ENCODE measurements around the gene MRPL19. TPM values are rescaled to one million over a fixed set of nuclear protein-coding genes. Genes with fewer than 3 reads are reported as not detected.

The MRPL19 gene
- total RNA-seq (2014; rRNA removed; shearing (Covaris generic)), result 88.3 and 104 TPM in 2 replicates

DNA sequence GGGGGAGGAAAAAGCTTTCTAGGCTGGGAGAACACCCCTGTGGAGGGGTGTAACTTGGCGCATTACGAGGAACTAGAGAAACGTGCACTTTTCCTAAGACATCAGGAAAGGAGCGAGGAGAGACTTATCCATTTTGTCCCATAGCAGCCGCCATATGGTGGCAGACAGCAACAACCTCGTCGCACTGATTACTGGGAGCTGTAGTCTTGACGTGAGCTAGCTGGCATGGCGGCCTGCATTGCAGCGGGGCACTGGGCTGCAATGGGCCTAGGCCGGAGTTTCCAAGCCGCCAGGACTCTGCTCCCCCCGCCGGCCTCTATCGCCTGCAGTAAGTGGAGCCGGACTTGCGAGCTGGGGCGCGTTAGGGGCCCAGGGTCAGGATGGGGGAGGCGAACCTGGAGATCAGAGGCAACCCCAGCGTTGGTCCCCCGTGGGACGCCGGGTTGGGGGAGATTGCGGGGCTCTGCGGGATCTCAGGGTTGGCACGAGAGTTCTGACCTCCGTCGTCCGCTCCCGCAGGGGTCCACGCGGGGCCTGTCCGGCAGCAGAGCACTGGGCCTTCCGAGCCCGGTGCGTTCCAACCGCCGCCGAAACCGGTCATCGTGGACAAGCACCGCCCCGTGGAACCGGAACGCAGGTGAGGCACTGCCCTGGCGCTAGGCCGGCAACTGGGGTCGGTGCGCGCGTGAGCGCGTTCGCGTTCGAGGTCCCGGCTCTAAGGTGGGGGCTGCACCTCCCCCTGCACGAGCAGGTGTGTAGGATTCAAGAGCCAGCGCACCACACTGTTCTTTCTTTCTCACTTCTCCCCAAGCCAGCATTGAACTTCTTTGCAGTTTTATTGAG, at the start of gene MRPL19:
TSS of gene MRPL19 (plus strand) at position 201 of the 843 bp plus-strand sequence. CDS start at position 226, 25 bp downstream.
- DNase-seq (ENCODE audit: low read depth), result peak; percentile 91

DNA sequence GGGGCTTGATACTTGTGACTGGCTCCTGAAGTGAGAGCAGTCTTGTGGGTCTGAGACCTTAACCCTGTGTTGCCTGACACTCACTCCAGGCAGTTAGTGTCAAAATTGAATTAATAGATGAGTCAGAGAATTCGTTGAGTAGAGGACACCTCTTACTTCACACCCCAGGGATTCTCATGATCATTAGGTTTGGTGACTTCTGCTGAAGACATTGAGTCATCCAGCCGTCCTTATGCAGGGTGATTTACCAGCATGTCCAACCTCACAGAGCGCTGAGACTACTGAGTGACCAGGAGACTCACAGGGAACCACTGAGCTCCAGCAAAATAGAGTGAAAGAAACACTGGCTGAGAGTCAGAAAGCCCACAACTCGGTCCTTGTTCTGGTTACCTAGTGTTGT, 49.8 kb upstream of the MRPL19 start:
- no peak for DNase-seq (ENCODE audit: low read depth)

- no peak for DNase-seq (ENCODE audit: low read depth)
Measured at GRCh38 chr2:75597949-75598348, 48.6 kb upstream of the MRPL19 start.

DNA sequence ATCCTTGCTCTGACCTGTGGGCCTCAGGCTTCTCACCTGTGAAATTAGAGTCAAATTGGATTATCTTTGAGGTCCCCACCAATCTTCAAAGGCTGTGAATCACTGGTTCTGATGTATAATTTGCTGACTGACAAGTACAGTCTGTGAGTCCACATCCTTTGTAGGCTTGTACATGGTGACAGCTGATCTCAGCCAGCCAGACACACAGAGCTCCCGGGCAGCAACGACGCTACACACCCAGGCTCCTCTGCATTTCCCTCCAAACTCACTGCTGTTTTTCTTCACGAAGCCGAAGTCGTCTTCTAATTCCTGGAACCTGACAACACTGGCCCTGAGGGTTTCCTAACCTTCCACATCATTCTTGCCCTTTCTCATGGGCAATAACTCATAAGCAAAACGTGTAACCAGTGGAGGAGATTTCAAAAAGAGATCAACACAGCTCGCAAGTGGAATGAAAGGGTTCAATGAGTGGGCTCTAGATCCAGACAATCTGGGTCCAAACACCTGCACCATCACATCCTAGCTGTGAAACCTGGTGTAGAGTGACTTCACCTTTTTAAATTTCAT, 47.9 kb upstream of the MRPL19 start:
- no peak for DNase-seq (ENCODE audit: low read depth)

- DNase-seq (ENCODE audit: low read depth), result no peak
Measured at GRCh38 chr2:75600461-75601011, 46.0 kb upstream of the MRPL19 start.

GRCh38 chr2:75602724-75603342, 43.8 kb upstream of the MRPL19 start:
- peak; percentile 90 for DNase-seq (ENCODE audit: low read depth)

GRCh38 chr2:75603477-75603876, 43.1 kb upstream of the MRPL19 start:
- no peak for DNase-seq (ENCODE audit: low read depth)

GRCh38 chr2:75604484-75604883, 42.1 kb upstream of the MRPL19 start:
- peak; percentile 70 for DNase-seq (ENCODE audit: low read depth)

DNA sequence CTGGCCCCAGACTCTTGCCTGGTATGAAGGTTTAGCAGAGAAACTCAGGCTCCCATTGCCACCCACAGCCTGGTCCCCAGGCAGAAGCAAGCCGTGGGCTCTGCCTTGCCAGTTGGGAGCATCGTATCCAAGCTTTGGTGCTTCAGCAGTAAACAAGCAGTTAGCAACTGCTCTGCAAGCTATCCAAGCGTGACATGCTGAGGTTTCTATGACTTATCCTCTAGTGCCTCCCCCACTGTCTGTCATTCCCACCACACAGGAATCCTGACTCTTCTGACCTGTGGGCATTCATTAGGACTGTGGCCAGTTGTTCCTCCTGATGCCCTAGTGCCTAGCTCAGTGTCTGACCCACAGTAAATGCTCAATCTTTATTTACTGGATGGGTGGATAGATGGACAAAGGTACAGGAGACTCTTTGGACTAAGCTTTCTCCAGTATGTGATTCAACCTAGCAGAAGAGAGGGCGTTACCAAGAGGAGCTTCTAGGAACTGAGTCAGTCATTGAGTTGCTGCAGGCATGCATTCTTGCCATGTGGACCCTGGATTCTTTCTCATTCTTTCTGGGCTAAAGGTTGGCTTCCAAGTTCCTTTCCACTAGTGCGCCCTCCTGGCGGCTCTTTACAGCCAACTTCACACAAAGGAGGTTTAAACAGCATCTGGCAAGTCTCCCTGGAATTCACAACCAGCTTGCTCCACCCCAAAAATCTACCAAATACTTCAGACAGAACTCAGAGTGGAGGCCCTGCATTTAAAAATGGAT, 40.6 kb upstream of the MRPL19 start:
- peak; percentile 96 for DNase-seq (ENCODE audit: low read depth)

DNA sequence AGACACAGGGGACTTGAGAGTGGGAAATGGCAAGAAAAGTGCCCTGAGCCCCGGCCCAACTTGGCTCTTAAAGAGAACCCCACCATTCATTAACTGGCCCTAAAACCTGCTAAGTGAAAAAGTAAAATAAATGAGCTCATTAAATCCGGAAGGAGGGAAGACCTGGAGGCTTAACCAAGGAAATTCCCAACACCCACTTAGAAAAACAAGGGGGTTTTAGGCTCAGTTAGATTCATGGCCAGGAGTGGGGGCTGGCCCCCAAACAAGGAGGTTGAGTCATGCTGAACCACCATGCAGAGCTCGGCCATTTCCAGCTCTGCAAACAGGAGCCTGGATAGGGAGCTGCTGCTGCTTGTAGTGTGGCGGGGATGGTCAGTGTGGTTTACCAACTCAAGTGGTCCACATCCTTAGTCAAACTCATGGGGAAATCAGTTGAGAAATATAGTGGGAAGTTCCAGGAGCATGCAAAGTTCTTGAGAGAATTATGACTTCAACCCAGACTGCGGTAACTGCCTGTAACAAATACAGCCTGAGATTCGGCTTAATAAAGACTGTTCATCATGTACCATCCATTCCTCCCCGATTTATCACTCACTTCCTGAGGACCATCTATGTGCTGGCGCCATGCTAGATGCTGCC, 39.7 kb upstream of the MRPL19 start:
- peak; percentile 98 for DNase-seq (ENCODE audit: low read depth)

- peak; percentile 48 for DNase-seq (ENCODE audit: low read depth)
Measured at GRCh38 chr2:75607400-75607798, 39.2 kb upstream of the MRPL19 start.

DNA sequence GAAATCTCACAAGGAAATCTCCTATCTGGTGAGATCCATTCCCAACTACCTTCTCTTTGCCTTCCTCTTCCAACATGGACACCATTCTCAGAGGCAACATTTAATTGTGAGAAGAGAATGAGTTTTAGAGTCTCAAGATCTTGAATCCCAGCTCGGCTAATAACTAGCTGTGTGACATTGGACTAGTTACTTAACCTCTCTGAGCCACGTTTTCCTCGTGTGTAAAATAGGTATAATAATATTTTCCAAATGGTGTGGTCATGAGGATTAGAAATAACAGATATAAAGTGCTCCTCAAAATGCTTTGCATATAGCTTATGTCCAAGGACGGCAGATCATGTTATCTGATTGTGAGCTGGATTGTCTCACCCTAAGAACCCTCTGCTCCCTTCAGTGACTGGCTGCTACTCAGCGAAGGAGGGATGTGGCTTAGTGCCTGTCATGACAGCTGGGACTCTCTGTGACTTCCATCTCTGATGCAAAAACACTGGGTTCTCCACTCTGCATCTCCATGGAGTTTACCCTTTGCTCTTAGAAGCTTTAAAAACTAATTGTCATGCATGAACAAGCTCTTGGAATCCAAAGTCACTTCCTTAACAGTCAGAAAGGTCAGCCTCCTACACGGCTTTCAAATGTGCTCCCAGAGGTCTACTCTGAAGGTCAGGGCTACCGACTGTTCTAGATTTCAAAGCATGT, 38.4 kb upstream of the MRPL19 start:
- peak; percentile 54 for DNase-seq (ENCODE audit: low read depth)

DNA sequence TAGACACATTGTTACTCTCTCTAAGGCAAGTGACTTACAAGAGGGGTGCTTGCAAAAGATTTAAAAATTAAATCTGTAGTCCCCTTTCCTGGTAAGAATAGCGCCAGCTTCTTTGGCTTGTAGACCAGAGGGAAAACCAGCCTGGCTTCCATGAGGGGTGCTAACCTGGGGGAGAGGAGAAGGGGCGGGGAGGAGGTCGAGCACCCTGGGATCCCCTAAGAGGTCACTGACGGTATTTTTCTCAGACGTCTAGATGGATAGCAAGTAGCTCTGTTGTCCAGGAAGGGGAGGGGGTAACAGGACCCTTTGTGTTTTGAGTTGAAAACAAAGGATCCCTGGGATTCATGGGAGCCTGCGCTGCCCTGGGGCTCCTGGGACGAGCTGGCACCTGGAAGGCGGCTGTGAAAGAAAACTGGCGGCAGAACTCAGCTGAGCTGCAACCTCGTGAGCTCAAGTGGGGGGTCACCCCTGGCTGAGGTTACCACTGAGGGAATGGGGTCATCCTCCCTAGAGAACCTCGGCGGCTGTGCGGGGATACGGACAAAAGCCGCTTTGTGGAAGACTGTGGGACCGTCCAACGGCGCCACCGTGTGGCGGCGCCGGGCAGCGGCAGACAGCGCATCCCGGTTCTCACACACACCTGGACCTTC, 37.8 kb upstream of the MRPL19 start:
- DNase-seq (ENCODE audit: low read depth), result peak; percentile 77

GRCh38 chr2:75609334-75609689, 37.3 kb upstream of the MRPL19 start:
- DNase-seq (ENCODE audit: low read depth), result no peak

DNA sequence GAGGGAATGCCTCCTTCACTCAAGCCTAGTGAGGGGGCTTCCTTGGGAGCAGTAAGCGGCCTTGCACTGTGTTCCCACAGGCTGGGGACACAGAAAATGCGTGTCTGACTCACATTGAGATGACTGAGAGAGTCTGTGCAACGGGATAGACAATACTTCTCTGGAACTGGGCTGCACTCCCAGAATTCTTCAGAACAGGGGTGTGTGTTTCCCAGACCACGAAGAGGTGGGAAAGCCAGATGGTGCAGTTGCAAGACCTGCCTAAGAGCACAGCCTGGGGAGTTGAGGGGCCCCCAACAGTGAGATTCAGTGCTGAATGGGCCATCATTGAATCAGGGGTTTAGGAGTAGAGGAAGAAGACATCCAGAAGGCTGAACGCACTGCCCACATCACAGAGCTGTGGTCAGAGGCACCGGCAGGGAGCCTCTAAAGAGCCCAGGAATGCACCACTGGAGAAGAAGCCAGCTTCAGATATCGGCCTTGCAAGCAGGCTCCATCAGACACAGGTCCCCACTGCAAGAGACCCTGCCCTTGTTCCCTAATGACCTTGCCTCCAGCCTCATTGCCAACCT, 36.6 kb upstream of the MRPL19 start:
- DNase-seq (ENCODE audit: low read depth), result no peak

- no peak for DNase-seq (ENCODE audit: low read depth)
Measured at GRCh38 chr2:75610671-75611070, 35.9 kb upstream of the MRPL19 start.

DNA sequence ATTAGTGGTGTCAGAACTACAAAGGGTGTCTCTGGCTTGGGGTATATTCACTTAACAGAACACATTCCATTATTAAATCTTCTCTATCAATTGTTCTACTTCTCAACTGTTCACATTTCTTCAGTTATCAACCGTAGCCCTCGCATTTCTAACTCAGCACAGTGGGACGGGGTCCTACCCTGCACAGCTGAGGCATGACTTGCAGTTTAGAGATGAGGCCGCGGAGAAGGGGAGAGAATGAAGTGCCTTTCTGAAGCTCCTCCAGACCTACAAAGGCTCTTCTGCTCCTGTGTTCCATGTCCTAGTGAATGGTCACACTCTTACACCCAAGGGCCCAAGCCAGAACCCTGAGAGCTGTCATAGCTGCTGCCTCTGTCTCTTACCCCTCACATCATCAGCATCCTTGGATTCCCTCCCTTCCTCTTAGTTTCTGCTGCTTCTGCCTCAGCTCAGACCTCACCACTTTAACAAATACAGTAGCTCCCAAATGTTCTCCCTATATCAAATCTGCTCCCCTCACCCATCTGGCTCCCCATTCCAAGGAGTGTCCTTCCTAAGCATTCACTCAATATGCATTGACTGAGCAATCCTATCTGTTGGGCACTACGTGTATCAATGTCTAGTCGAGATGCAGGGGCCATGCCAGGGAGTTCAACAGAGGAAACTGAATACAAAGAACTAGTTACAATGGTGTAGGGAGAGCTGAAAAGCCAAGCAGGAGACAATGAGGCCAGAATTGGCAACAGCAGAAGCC, 34.3 kb upstream of the MRPL19 start:
- DNase-seq (ENCODE audit: low read depth), result no peak

DNA sequence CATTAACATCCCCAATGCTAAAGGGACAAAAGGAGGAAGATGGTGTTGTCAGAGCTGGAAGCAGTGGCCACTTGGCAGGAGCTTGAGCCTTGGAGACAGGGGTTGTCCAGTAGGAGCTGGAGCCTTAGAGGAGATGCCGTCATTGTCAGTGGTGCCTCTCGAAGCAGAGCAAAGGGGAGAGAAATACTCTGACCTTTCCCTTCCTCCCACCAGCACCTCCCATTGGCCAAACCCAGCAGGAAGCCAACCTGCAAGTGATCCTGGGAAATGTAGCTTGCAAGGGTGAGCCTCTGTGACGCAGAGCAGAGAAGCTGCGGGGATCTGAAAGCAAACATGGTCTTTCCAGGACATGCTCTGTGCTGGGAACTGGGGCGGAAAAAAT, 33.7 kb upstream of the MRPL19 start:
- no peak for DNase-seq (ENCODE audit: low read depth)

DNA sequence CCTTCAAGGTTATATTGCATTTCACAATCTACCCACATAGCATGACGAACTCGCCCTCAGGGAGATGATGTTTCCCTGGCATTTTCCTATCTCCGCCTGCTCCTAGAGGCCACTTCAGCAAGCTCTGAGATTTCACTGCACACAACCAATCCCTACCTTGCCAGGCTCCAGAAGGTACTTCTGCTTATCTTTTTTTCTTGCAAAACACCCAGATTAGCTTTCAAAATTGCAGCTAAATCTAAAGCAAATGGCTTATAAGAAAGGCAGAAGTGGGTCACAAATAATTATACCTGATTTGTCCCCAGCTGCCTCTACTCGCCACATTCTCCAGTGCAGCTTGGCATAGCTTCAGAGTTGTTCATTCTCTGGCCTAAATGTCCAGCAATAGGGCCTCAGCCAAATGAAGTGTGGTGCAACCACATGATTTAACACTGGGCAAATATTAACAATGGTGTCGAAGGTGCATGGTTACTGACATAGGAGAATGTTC, 32.4 kb upstream of the MRPL19 start:
- DNase-seq (ENCODE audit: low read depth), result no peak

All from Daoy (cell line).